Measurements from ENCODE around the gene MAP2.
A peak's percentile ranks its signal among the peaks of the same experiment; 100 is the strongest.
"Not testable (repeated sequence)": the region's sequence is repeated elsewhere in the genome, so short reads cannot be mapped to it uniquely, and the experiment has no call there.

The MAP2 gene

GRCh38 chr2:209598227-209598626 lies 174.4 kb downstream of the MAP2 start:
- DNase-seq, result not testable (repeated sequence)

GRCh38 chr2:209600341-209601171 lies 176.7 kb downstream of the MAP2 start:
- DNase-seq, result peak; percentile 60

- no peak for DNase-seq
These were observed 177.7 kb downstream of the MAP2 start for GRCh38 chr2:209601497-209601896.

- no peak for DNase-seq
These were observed 178.4 kb downstream of the MAP2 start for GRCh38 chr2:209602259-209602658.

GRCh38 chr2:209609531-209609930 lies 185.7 kb downstream of the MAP2 start:
- DNase-seq, result no peak

- no peak for DNase-seq
These were observed 186.8 kb downstream of the MAP2 start for GRCh38 chr2:209610631-209611030.

- peak; percentile 59 for DNase-seq
These were observed 189.9 kb downstream of the MAP2 start for GRCh38 chr2:209613649-209614305.

GRCh38 chr2:209614690-209615369 lies 191.0 kb downstream of the MAP2 start:
- no peak for DNase-seq

- DNase-seq, result no peak
These were observed 195.9 kb downstream of the MAP2 start for GRCh38 chr2:209619782-209620181.

- DNase-seq, result no peak
These were observed 200.5 kb downstream of the MAP2 start for GRCh38 chr2:209624192-209624938.

- no peak for DNase-seq
These were observed 205.8 kb downstream of the MAP2 start for GRCh38 chr2:209629597-209629996.

GRCh38 chr2:209633911-209634310 lies 210.1 kb downstream of the MAP2 start:
- DNase-seq, result no peak

GRCh38 chr2:209636076-209636475 lies 212.2 kb downstream of the MAP2 start:
- DNase-seq, result no peak

- DNase-seq, result no peak
These were observed 213.4 kb downstream of the MAP2 start for GRCh38 chr2:209637293-209637692.

- DNase-seq, result no peak
These were observed 214.5 kb downstream of the MAP2 start for GRCh38 chr2:209638346-209638745.

- DNase-seq, result no peak
These were observed 216.5 kb downstream of the MAP2 start for GRCh38 chr2:209640358-209640757.

- no peak for DNase-seq
These were observed 218.4 kb downstream of the MAP2 start for GRCh38 chr2:209642146-209642820.

- DNase-seq, result no peak
These were observed 221.0 kb downstream of the MAP2 start for GRCh38 chr2:209644842-209645241.

- no peak for DNase-seq
These were observed 224.9 kb downstream of the MAP2 start for GRCh38 chr2:209648714-209649113.

- no peak for DNase-seq
These were observed 229.3 kb downstream of the MAP2 start for GRCh38 chr2:209653134-209653533.

- peak; percentile 90 for DNase-seq
These were observed 237.5 kb downstream of the MAP2 start for GRCh38 chr2:209661286-209661894.

- no peak for DNase-seq
These were observed 238.2 kb downstream of the MAP2 start for GRCh38 chr2:209662021-209662420.
